OCI-LY7 (cell line): Measurements from ENCODE around the gene NUDT22.

Experiments
- CTCF ChIP-seq: fragments of 200-600 bp; sonication (generic); conservative IDR thresholded peaks from 2 replicates; pipeline ENCODE4 v1.5.1; 2014; ENCODE audit warnings: mild to moderate bottlenecking, antibody characterized with exemption, low read length, moderate library complexity, mixed read lengths
- EZH2phosphoT487 ChIP-seq: fragments of 200-600 bp; sonication (generic); IDR thresholded peaks from 2 replicates; pipeline ENCODE4 v1.6.1; 2018; ENCODE audit warnings: low read depth, borderline replicate concordance, mild to moderate bottlenecking, mixed run types, antibody characterized with exemption, low read length, moderate library complexity, mixed read lengths

GRCh38 chr11:64186492-64187165 is 39.4 kb upstream of the NUDT22 start:
- no peak for TF ChIP-seq CTCF
- TF ChIP-seq EZH2phosphoT487: no peak
